Inferior parietal cortex (tissue), 1 donor: ENCODE data around the gene CDH4.

Source experiments
- DNase-seq: peaks from one replicate; pipeline ENCODE4 v3.0.0-alpha.2; 2016; ENCODE audit errors: extremely low spot score

The CDH4 gene

GRCh38 chr20:61356196-61356595, 104.1 kb downstream of the CDH4 start:
- DNase-seq: no peak

DNA sequence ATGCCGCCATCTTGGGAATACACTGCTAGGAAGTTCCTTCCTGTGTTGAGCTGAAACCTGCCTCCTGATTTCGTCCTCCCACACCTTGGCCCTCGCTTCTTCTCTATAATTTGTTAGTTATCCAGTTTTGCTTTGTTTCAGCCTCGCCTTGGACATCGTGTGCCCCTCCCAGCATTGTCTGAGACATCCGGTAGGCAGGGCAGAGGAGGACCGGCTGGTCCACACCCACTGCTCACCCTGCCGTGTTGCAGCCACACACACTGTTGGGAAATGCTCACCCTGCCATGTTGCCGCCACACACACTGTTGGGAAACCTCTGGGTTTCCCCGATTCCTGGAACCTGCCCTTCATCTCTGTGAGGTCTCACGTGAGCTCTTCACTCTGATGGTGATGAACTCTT, 105.1 kb downstream of the CDH4 start:
- no peak for DNase-seq

DNA sequence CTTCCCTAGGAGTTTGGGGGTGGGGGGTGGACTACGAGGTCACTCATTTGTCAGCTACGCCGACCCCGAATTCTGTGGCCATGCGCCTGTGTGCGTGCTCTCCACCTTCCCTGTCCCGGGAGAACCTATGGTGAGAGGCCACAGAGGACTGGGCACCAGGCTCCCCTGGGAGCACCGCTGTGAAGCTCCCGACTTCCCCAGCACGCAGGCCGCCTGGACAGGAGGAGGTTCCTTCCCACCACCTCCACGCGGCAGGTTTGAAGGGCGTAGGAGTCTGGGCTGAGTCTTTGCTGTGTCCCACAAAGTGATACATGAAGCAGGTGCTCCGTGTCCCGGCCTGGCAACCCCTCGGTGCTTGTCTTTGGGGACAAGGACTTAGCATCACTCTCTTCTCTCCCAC, 107.2 kb downstream of the CDH4 start:
- no peak for DNase-seq

DNA sequence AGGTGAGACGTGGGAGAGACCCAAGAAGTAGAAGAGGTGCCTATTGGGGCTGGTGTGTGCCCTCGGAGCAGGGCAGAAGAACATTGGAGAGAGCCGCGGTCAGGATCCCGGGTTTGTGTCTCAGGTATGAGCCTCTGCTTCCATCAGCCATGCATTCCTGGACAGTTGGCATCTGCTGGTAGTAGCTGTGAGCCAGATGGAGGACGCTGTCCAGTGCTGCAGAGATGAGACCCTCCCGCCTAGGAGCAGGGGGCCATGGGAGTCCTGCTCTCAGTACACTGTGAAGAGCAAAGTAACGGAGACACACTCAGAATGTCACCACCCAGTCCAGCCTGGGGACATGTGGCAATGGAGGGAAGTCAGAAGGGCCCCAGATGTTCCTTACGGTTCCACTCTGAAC, 108.2 kb downstream of the CDH4 start:
- no peak for DNase-seq

- DNase-seq: no peak
Observed at GRCh38 chr20:61360940-61361339, 108.9 kb downstream of the CDH4 start.

- DNase-seq: no peak
Observed at GRCh38 chr20:61361501-61361900, 109.4 kb downstream of the CDH4 start.

DNA sequence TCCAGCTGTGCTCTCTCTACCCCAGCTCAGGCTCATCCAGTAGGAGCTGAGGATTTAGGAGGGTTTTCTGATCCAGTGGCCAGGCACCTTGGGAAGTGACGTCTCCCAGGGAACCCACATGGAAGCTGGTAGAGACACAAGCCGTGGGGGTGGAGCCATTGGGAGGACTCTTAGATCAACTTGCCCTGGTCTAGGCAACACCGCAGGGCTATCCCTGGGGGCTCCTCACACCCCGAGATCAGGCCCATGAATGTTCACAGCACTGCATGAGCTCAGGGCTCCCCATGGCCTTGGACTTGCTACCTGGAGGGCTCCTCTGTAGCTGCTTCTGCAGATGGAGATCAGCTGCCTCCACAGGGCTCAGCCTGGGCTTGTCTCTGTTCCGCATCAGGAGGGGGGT, 112.1 kb downstream of the CDH4 start:
- DNase-seq: no peak

DNA sequence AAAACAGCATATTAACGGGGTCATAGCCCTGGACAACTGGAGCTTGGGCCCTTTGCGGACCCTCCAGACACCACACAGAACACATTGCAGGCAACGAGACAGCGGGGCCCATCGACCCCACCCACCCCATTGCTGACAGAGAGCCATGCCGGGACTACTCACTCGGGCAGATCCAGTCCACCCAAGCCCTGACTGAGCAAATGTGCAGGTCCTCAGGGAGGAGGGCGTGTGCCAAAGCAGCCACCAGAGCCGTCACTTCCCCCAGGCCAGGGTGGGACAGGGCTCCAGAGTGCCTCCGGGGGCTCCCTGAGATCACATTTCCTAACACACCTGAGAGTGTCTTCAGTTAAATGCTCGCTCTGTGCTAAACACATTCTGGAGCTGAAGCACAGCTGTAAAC, 114.9 kb downstream of the CDH4 start:
- no peak for DNase-seq

GRCh38 chr20:61369731-61370520, 117.9 kb downstream of the CDH4 start:
- no peak for DNase-seq

DNA sequence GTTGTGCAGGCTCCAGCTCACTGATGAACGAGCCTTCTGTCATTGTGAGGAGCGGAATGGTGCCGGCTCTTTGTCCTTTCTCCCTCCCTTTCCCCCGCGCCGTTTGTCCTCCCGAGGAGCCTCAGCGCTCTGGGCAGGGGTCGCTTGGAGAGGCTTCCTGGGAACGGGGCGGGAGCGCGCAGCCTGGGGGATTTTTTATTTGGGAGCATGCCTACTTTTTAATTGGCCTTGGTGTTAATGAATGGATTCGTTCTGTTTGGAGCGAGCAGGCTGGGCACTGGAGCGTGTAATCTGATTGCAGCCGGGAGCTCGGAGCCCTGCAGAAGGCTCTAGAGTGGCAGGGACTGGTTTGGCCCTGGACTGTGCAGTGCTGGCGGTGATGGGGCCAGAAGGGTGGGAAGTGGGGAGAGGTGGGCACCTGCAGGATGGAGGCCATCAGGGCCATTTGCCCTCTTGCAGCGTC, 118.8 kb downstream of the CDH4 start:
- DNase-seq: peak; percentile 51

DNA sequence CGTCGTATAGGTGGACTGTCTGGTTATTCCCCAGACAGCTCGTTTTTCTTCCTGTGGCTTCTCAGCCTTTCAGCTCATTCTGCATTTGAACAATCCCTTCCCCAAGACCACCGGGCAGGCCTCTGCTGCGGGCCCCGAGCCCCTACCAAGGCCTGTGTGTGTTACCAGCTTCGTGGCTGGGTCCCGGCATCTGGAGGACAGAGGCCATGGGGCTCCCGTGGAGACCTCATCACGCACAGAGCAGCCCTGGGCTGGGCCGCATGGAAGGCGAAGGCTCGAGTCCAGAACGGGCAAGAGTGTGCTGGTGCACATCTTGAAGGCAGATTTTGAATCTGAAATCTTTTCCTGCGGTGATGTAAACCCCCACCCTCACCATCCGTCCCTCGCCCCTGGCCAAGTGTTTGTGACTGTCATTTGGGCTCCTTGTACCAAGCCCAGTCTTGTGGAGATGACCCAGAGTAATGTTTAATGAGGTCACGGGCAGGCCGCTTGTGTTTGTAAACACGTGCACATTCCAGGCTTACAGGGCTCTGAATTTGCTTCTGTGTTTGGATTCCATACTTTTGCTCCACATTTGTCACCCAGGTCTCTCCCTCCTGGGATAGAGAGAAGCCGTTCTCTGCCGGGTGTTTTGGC, 119.6 kb downstream of the CDH4 start:
- no peak for DNase-seq

- DNase-seq: no peak
Observed at GRCh38 chr20:61372137-61373054, 120.3 kb downstream of the CDH4 start.

DNA sequence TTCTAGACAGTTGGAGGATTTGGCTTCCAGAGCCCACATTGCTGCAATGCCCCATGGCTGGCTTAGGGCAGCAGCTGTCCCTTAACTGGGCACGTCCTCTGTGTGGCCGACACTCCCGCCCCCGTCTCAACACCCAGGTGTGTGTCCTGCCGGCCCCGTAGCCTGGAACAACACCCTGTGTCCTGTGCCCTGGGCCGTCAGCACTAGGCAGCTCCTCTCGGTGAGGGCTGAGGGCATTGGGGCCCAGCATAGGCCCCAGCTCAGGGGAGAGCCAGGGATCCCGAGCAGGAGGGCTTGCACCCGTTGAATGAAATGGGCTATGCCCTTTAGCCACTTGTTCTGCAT, 121.0 kb downstream of the CDH4 start:
- DNase-seq: no peak

GRCh38 chr20:61373956-61374545, 122.0 kb downstream of the CDH4 start:
- no peak for DNase-seq

DNA sequence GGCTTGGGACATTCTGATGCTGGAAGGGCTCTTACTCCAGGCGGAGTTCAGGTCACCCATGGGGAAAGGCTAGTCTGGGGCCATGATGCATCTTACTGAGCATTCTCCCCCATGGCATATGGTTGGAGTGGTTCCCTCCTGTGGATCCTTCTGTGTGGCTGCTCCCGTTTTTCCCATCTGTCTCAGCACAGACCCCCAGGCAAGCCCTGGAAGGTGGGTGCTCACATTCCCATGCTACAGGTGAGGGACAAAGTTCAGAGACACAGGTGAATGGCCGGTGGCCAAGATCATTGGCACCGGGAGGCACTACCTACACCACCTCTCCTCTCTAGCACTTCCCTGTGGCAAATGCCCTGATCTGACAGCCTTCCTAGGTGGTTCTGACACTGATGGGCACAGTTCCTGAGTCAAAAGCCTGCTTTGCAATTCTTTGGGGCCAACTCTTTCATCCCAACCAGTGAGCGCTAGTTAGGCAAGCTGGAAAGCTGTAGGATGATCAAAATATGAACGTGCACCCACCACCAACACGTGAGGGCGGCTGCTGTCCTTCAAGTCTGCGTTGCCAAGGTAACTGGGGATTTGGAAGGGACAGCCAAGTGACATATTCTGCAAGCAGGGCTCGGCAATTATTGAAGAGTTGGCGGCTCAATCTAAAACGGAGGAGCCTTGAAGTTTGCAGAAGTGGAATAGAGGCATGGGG, 124.6 kb downstream of the CDH4 start:
- no peak for DNase-seq

- no peak for DNase-seq
Observed at GRCh38 chr20:61378694-61379355, 126.8 kb downstream of the CDH4 start.

- DNase-seq: no peak
Observed at GRCh38 chr20:61379898-61380544, 128.0 kb downstream of the CDH4 start.

GRCh38 chr20:61380545-61380915, 128.5 kb downstream of the CDH4 start:
- DNase-seq: no peak

DNA sequence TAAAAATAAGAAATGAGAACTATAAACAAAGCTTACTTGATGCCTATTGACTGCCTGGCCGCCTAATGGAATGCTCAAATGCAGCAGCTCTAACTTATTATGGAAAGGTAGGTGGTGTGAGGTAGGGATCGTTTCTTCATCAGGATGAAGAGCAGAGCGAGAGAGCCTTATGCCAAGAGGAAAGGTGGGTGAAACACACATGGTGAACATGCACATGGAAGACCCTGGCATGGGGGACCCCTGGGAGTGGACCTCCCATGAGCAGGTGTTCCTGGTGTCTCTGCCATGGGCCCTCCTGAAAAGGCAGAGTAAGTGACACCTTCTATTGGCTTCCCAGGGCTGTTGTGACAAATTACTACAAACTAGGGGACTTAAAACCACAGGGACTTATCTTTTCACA, 130.1 kb downstream of the CDH4 start:
- DNase-seq: no peak

DNA sequence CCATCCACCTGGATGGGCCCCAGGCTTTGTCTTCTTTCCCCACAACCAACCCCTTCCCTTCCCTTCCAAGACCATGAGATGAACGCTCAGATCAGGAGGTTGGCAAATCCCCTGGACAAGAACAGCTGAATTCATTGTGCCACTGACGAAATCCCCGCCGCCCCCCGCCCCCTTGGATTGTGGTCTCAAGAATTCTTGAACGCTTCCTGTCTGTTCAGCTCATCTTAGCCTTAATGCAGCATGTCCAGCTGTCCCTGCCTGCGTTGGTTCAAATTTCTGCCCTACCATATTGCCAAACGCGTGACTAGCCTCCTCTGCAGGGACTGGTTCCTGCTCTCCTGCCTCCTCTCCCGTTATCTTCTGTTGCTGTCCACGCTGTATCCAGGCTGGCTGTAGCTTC, 133.2 kb downstream of the CDH4 start:
- no peak for DNase-seq
